HL-60/S4 treated with retinoic acid at 250 ng/mL for 4 days and 3 days (cell line): ENCODE results near the gene HEATR3.

Source experiments
- in situ Hi-C: fragments of 300-500 bp; cut with MboI; formaldehyde crosslinking; loops from 2 replicates; pipeline ENCODE4 v1.7.0; 2022; ENCODE audit warnings: low sequenced_read_pairs

The HEATR3 gene

DNA sequence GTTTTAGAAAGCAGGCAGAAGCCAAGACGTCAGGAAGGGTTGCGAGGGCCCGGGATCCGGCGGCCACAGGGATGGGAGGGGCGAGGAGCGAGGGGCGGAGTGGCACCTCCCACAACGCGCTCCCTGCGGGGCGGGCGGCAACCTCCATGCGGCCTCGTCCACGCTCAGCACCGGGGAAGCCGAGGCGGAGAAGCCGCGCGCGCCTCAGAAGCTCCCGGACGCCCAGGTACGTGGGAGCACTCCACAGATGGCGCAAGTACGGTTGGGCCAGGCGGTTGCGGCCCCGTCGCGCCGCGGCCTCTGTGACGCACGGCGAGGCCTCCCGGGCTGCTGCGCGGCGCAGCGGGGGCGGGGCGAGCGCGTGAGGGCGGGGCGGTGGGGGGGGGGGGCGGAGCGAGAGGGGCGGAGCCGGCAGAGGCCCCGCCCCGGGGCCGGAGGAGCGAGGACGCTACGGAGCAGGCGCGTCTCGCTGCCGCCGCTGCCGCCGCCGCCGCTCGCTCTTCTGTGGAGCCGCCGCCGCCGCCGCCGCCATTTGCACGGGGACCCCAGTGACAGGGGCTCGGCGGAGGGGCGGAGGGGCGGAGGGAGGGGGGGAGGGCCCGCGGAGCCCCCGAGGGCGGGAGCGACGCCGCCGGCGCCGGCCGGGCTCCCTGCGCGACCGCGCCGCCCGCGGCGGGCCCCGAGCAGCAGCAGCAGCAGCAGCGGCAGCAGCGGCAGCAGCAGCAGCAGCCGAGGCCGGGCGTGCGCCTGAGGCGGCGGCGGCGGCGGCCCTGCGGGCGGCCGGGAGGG is 87.2 kb downstream of the HEATR3 start, which contains the start of gene TENT4B:
Gene TENT4B, plus strand, starts transcription at position 500 of the 789 bp plus-strand sequence. CDS start 316 bp downstream, outside the sequence.
- in situ Hi-C loops = no loop called here

DNA sequence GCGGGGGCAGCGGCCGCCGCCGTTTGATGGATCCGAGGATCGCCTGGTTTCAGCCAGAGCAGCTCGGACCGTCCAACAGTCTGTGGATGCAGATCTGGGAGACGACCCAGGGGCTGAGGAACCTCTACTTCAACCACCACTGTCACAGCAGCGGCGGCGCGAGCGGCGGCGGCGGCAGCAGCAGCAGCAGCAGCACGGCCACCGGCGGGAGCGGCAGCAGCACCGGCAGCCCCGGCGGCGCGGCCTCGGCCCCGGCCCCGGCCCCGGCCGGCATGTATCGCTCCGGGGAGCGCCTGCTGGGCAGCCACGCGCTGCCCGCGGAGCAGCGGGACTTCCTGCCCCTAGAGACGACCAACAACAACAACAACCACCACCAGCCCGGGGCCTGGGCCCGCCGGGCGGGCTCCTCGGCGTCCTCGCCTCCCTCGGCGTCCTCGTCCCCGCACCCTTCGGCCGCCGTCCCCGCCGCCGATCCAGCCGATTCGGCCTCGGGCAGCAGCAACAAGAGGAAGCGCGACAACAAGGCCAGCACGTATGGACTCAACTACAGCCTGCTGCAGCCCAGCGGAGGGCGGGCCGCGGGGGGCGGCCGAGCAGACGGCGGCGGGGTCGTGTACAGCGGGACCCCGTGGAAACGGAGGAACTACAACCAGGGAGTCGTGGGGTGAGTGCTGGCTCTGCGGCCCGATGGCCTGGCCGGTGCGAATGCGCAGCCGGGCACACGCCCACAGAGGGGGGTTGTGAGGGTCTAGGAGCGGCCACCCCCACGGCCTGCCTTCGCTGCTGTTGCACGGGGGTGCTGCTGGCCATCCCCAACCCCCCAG is 88.0 kb downstream of the HEATR3 start:
- in situ Hi-C loops = no loop called here

DNA sequence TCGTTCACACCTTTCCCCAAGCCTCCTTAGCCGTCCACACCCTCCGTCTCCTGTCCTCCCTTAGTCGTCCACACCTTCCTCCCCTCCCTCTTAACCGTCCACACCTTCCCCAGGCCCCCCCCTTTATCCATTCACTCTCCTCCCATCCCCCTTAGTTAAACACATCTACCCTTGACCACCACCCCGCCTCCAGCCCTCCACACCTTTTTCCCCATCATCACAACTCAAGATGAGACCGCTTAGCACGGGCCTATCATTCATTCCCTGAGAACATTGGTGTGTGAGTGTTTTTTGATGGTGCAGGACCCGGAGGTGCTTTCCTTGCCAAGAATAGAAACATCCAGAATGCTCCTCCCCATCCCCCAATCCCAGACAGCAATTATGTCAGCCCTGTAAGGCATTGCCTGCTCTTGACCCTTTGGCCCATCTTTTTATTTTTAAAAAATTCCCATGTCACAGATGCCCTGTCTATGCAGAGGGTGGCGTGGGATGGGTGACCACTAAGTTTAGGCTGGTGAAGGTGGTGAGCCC is 88.7 kb downstream of the HEATR3 start:
- in situ Hi-C loops = no loop called here

DNA sequence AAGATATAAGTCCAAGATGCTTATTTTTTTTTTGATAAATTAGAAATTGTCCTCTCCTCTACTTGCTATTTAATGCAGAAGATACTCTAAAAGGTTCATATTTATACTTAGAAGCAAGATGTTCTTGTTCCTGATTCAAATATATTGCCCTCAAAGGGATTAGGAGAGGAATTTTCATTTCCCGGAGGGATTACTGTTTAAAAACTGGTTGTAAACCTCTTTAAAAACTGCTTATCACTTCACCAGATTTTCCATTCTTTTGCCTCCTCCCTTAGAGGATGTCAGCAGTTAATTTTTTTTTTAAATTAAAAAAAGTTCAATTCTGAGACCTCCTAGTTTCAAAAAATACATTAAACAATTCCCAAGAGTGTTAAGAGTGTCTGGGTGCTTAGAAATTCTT is 90.2 kb downstream of the HEATR3 start:
- in situ Hi-C loops = no loop called here
